GM21515 (cell line): ENCODE measurements around the gene MRNIP.
A peak's percentile ranks its signal among the peaks of the same experiment; 100 is the strongest.

Experiments
- ATAC-seq: cut with Tn5 transposase; IDR thresholded peaks from one replicate; pipeline ENCODE4 v1.9.1; 2021; ENCODE audit not compliant: unreplicated experiment

MRNIP gene

GRCh38 chr5:179858586-179859427 lies at the start of gene MRNIP:
MRNIP (minus strand) TSS chr5:179858817; CDS start chr5:179858796, 21 bp downstream.
- ATAC-seq: peak; percentile 96

GRCh38 chr5:179907556-179908324 lies 49.1 kb upstream of the MRNIP start, which contains the start of gene TBC1D9B:
TBC1D9B (minus strand) TSS chr5:179907897; CDS start chr5:179907821, 76 bp downstream.
- ATAC-seq: peak; percentile 75

GRCh38 chr5:179906795-179907555 lies 48.4 kb upstream of the MRNIP start:
- peak; percentile 31 for ATAC-seq

DNA sequence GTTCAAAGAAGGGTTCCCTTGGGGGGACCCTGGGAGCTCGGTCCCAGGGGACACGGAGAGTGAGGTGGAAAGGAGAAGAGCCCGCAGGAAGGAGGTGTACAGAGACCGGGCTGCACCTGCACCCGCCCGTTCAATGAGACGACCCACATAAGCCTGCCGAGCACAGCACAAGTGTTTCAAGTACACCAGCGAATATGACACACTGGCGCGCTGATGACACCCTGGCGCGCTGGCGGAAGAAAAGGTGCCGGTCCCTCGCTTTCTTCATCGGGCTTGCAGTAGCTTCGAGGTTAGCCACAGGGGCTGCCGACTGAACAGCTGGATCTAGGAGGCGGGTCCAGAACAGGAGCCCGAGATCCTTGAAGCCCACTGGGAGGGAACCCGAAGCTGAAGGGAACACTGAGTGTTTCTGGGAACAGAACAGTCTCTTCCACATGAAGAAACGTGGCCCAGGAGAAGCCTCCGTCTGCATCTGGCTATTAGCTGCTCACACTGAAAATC lies 47.7 kb upstream of the MRNIP start:
- no peak for ATAC-seq

- no peak for ATAC-seq
Measured at GRCh38 chr5:179905161-179905560, 46.5 kb upstream of the MRNIP start.

- no peak for ATAC-seq
Measured at GRCh38 chr5:179904463-179905160, 46.0 kb upstream of the MRNIP start.

DNA sequence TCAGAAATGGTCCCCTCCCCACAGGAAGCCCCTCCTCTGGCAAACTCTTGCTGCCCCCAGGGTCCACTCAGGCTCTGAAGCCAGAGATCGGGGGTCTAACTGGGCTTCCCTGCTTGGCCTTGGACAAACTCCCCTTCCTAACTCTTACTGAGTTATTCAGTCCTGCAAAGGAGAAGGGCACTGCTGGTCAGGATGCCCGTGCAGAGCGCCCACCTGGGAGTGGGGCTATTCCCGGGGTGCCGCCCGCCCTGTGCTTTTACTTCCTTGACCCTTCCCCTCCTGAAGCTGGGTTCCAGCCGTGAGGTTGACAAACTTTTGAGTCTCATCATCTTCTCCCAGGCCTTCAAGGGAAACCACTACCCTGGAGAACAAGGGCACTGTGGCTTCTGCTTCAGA lies 44.1 kb upstream of the MRNIP start:
- ATAC-seq: no peak

DNA sequence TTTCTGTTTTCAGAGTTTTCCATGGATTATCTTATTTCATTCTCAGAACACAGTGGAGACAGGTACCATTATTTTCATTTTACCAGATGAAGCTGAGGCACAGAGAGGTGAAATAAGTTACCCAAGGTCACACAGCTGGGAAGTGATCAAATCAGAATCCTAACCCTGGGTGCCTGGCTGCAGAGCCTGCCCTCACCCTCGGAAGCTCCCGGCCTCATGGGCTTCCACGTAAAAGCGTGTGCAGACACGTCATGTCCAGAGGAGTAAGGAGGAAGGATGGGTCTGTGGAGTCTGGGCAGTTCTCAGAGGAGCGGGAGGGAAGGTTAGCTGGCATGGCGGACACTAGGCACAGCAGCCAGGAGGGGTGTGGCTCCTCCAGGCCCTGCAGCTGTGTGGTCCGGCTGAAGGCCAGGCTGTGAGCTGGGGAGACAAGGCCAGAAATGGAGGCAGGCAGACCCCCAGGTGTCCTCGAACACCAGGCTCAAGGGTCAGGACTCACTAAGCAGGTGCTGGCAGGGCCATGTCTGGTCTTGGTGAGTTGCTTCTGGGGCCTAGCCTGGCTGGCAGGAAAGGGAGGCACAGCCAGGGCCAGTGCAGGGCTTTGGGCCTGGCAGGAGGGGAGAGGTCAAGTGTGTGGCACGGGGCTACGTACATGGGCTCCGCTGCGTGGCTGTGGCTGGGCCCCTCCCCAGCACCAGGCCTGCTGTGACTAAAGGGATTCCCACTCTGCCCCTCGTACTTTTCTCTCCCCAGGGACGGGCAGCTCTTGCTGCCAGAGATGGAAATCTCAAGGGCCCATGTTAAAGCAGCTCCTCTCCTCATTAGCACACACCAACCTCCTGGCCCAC lies 43.5 kb upstream of the MRNIP start:
- ATAC-seq: no peak

DNA sequence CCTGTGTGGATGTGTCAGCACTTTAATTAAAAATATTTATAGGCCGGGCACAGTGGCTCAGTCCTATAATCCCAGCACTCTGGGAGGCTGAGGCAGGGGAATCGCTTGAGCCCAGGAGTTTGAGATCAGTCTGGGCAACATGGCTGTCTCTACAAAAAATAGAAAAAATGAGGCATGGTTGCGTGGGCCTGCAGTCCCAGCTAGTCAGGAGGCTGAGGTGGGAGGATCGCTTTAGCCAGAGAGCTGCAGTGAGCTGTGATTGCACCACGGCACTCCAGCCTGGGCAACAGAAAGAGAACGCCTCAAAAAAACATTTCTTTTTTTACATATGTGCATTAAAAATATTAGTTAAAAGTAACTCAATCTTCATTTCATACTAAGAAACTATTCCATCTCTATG lies 42.8 kb upstream of the MRNIP start:
- no peak for ATAC-seq

GRCh38 chr5:179900711-179901110 lies 42.1 kb upstream of the MRNIP start:
- no peak for ATAC-seq

DNA sequence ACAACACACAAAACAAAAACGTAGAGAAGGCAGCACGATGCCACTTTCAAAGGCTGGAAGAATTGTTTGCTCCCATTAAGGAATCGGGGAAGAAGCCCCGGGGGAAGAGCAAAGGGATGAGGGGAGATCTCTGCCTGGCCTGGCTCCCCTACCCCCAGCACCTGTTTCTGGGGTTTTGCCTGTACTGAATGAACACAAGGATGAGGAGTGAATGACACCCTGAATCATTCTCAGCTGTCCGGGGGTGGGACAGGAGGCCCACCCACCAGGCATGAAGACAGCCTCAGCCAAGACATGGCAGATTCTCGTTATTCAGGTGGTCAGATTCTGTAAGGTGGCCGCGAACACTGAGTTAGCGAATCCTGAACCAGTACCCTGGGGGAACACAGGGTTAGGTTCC lies 41.6 kb upstream of the MRNIP start:
- no peak for ATAC-seq

- no peak for ATAC-seq
Measured at GRCh38 chr5:179895861-179896260, 37.2 kb upstream of the MRNIP start.

DNA sequence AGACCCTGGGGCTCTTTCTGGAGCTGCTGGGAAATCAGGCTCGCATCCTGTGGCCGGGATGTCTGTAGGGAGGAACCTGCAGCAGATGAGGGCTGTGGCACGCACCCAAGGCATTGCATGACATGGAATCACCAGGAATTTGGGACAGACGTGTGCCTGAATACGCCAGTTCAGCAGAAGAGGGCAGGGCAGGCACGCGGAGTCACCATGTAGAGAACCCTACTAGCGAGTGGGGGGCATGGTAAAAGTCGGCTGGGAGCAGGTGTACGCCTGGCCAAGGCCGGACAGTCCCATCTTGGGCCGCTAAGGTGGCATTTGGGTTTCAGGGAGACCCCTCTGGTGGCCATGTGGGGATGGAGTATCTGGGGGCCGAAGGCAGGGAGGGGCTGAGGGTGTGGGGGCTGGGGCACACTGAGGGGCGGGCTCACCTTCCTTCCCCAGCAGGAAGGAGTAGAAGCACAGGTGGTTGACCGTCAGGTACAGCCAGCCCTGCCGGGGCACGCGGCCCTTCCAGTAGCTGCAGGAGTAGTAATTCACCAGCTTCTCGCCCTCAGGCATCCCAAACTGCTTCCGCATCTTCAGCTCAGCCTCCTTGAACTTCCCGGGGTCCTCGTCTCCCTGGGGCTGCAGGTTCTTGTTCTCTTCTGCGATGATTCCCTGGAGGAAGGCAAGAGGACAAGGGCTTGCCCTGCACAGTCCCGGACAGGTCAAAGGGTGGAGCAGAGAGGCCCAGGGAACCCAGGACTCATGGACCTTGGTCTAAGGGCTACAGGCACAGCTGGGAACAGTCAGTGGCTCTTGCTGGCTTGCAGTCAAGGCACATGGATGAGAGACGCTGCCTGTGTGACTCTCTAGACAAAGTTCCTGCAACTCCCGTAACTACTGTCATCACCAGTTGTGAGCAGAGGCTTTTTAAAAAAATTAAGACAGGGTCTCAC lies 35.6 kb upstream of the MRNIP start:
- ATAC-seq: no peak

GRCh38 chr5:179893076-179893957 lies 34.7 kb upstream of the MRNIP start:
- no peak for ATAC-seq

- no peak for ATAC-seq
Measured at GRCh38 chr5:179892255-179892654, 33.6 kb upstream of the MRNIP start.

- no peak for ATAC-seq
Measured at GRCh38 chr5:179890751-179891682, 32.4 kb upstream of the MRNIP start.
